Small intestine (tissue), 7 donors: ENCODE data around the gene POTEF. TPM values are rescaled to one million over a fixed set of nuclear protein-coding genes. Genes with fewer than 3 reads are reported as not detected.
A peak's percentile ranks its signal among the peaks of the same experiment; 100 is the strongest.
"Not testable (repeated sequence)": the region's sequence is repeated elsewhere in the genome, so short reads cannot be mapped to it uniquely, and the experiment has no call there.

ENCODE experiments used
- DNase-seq, 2 donors: peaks; one replicate each; pipeline versions ENCODE4 v3.0.0 to v3.0.0-alpha.2; 2013
- FAIRE-seq: peaks from 2 replicates; lab custom pipeline; 2012; peaks lifted over from hg19 to GRCh38; lab: Jason Lieb, UNC
- H3K27ac ChIP-seq, 3 donors: one replicate each; pipeline ENCODE4 v1.5.1; 2013; ENCODE audit warnings: low read length in 2 of 3, mild to moderate bottlenecking in 2 of 3, control low read depth in 1 of 3, inconsistent platforms in 1 of 3, low read depth in 1 of 3, moderate library complexity in 1 of 3
- H3K27me3 ChIP-seq, 3 donors: one replicate each; pipeline ENCODE4 v1.6.1; 2013; ENCODE audit warnings: low read length in 3 of 3, inconsistent platforms in 1 of 3; ENCODE audit not compliant: control insufficient read depth in 3 of 3, insufficient read depth in 3 of 3
- H3K36me3 ChIP-seq, 3 donors: one replicate each; pipeline ENCODE4 v1.6.1; 2013; ENCODE audit warnings: low read length in 3 of 3, inconsistent platforms in 1 of 3, low read depth in 1 of 3, mild to moderate bottlenecking in 1 of 3, moderate library complexity in 1 of 3; ENCODE audit not compliant: control insufficient read depth in 3 of 3, insufficient read depth in 2 of 3
- H3K4me1 ChIP-seq, 3 donors: one replicate each; pipeline ENCODE4 v1.6.1; 2013; ENCODE audit warnings: low read length in 2 of 3, inconsistent platforms in 1 of 3, low read depth in 1 of 3, mild to moderate bottlenecking in 1 of 3, moderate library complexity in 1 of 3; ENCODE audit not compliant: control insufficient read depth in 3 of 3, insufficient read depth in 2 of 3
- H3K4me3 ChIP-seq, 3 donors: one replicate each; pipeline ENCODE4 v1.5.1; 2013; ENCODE audit warnings: low read length in 3 of 3, control low read depth in 1 of 3, inconsistent platforms in 1 of 3, low read depth in 1 of 3, mild to moderate bottlenecking in 1 of 3, moderate library complexity in 1 of 3
- H3K9me3 ChIP-seq, 2 donors: one replicate each; pipeline ENCODE4 v1.6.1; 2013; ENCODE audit warnings: low read depth in 1 of 2, low read length in 1 of 2; ENCODE audit not compliant: control insufficient read depth in 2 of 2, insufficient read depth in 1 of 2
- WGBS, 3 donors: extraction: QIAGEN DNeasy Blood & Tissue Kit; methylation state at CpG; one replicate each; pipeline ENCODE4 v1.1.7; 2013; 5-methylcytosine and 5-hydroxymethylcytosine counted together
- polyA plus RNA-seq, 4 donors: library from polyadenylated mRNA; stranded (reverse) in 3 of 4; unstranded in 1 of 4; fragments of 200-250 nt in 3 of 4; fragments of 120-200 nt in 1 of 4; gene quantifications; one replicate each; pipeline versions ENCODE4 v1.2.1 to v1.2.3, GENCODE V29; 2013
- donor health status: healthy with polysubstance abuse.
- donor health status: control.
- donor health status: control.
- donor health status: Bipolar disorder and iron deficiency.
- donor health status: healthy.

POTEF gene
- polyA plus RNA-seq, 4 donors, result not detected

DNA sequence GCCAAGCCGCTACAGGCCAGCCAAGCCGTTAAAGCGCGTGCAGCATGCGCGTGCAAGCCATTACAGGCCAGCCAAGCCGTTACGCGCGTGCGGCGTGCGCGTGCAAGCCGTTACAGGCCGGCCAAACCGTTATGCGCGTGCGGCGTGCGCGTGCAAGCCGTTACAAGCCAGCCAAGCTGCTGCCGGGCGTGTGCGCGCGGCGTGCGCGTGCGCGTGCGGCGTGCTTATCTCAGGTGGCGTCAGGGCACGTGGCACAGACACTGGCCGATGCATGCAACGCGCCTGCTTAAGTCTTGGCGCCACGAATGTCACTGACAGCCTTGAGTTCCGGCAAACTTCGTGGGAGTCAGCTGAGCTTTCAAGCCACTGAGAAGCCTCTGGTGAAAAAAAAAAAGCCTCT, 8.1 kb downstream of the POTEF start:
- not testable (repeated sequence) for H3K4me3 ChIP-seq, H3K27ac ChIP-seq, FAIRE-seq, H3K9me3 ChIP-seq, H3K4me1 ChIP-seq, DNase-seq, H3K36me3 ChIP-seq, H3K27me3 ChIP-seq
- 93 to 94% (median 94%) methylated on average over 26 to 38 of the region's 45 CpGs for WGBS, 3 donors

DNA sequence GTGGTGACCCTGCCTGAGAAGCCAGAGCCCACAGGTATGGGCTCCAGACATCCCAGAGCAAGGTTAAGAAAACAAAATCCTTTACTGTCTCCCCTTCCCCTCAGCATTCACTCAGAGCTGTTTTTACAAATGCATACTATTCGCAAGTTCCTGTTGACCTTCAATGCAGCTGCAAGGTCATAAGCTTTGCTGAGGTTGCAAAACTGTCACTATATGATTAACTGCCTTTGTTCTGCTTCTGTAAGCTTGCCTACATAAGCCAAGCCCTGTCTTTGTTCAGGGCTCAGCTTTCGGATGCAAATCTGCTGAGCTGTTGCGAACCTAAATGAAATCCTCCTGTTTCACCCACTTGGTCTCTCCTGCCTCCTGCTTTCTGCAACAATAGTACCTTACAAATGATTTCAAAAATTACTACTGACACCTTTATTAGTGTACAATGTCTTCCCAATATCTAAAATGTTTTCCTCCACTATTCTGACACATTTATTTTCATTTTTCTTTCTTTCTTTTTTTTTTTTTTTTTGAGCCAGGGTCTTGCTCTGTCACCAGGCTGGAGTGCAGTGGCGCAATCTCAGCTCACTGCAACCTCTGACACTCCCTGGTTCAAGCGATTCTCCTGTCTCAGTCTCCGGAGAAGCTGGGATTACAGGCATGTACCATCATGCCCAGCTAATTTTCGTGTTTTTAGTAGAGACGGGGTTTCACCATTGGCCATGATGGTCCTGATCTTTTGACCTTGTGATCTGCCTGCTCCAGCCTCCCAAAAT, 26.2 kb downstream of the POTEF start:
- not testable (repeated sequence) for H3K4me3 ChIP-seq, H3K4me1 ChIP-seq, H3K27me3 ChIP-seq, H3K36me3 ChIP-seq, FAIRE-seq, H3K9me3 ChIP-seq, H3K27ac ChIP-seq
- DNase-seq, result peak in 1 of 2 donors; percentile 0
- 55 to 77% (median 69%) methylated on average over 5 to 8 of the region's 8 CpGs for WGBS, 3 donors

DNA sequence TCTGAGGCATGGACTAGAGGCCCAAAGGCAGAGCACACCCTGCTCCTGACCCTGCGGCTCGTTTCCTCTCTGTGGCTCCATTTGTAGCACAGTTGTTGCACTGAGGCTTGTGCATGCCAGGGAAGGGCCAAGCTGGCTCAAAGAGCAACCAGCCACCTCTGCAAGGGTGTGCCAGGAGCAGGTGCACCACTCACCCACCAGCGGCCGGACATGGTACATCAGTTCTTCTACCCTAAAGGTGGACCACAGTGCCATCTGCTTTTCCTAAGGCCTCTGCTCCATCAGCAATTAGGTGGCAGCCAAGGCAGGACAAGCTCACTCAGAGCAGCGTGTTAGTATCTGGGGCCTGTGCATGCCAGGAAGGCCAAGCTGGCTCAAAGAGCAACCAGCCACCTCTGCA, 66.4 kb downstream of the POTEF start:
- FAIRE-seq, H3K36me3 ChIP-seq, H3K9me3 ChIP-seq, H3K27ac ChIP-seq, H3K4me1 ChIP-seq, DNase-seq, H3K27me3 ChIP-seq, H3K4me3 ChIP-seq: not testable (repeated sequence)
- 80 to 85% (median 83%) methylated on average over 2 to 5 of the region's 5 CpGs for WGBS, 3 donors

DNA sequence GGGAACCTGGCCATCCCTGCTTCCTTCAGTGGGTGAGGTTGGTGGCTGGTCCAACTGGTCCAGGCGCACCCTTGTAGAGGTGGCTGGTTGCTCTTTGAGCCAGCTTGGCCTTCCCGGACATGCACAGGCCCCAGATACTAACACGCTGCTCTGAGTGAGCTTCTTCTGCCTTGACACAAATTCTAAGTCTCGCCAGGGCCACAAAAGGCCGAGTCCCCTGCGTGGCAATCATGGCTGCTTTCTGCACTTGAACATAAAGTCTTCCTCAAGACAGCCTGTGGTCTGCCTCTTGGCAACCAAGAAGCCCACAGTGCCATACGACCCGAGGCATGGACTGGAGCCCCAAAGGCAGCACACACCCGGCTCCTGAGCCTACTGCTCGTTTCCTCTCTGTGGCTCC, 69.0 kb downstream of the POTEF start:
- H3K36me3 ChIP-seq, H3K27me3 ChIP-seq, H3K9me3 ChIP-seq, H3K4me3 ChIP-seq, H3K27ac ChIP-seq, H3K4me1 ChIP-seq, FAIRE-seq, DNase-seq: not testable (repeated sequence)
- WGBS, 3 donors, result 90 to 95% (median 95%) methylated on average over 4 to 6 of the region's 10 CpGs

DNA sequence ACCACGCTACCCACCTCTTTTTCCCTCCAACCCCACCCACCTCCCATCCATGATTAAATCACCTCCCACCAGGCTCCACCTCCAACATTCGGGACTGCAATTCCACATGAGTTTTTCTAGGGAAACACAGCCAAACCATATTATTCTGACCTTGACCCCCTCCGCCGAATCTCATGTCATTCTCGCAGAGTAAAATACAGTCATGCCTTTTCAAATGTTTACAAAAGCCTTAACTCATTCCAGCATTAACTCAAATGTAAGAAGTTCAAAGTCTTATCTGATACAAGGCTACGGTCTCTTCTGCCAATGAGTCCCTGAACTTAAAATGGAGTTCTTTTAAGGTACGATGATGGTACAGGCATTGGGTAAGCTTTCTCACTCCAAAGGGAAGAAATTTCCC, 72.7 kb downstream of the POTEF start:
- 21 to 38% (median 26%) methylated on average over 4 to 5 of the region's 7 CpGs for WGBS, 3 donors
- not testable (repeated sequence) for DNase-seq, H3K27me3 ChIP-seq, H3K4me3 ChIP-seq, FAIRE-seq, H3K4me1 ChIP-seq, H3K36me3 ChIP-seq, H3K27ac ChIP-seq, H3K9me3 ChIP-seq

DNA sequence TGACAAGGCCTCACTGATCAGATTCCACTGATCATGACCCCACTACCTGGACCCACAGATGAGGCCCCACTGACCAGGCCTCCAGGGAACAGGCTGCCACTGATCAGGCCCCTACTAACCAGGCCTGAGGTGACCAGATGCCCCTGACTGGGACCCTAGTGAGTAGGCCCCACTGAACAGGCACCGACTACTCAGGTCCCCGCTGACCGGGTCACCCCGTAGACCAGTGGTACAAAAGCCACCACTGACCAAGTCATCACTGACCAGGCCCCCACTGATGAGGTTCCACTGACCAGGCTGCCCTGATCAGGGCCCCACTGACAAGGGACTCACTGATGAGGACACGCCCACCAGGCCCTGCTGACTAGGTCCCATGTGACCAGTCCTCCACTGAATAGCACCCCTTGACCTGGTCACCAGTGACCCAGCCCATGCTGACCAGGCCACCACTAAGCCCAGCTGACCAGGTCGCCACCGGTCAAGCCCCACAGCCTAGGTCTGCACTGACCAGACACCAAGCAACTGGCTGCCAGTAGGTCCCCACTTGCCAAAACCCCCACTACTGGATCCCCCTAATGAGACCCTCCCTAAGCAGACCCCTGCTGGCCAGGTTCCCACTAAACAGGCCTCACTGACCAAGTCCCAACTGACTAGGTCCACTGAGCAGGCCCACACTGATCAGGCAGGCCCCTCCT, 75.7 kb downstream of the POTEF start:
- H3K27ac ChIP-seq, H3K36me3 ChIP-seq, H3K9me3 ChIP-seq, H3K27me3 ChIP-seq, H3K4me3 ChIP-seq, FAIRE-seq, H3K4me1 ChIP-seq, DNase-seq: not testable (repeated sequence)
- WGBS, 3 donors, result 85 to 97% (median 95%) methylated on average over 3 to 7 of the region's 7 CpGs

DNA sequence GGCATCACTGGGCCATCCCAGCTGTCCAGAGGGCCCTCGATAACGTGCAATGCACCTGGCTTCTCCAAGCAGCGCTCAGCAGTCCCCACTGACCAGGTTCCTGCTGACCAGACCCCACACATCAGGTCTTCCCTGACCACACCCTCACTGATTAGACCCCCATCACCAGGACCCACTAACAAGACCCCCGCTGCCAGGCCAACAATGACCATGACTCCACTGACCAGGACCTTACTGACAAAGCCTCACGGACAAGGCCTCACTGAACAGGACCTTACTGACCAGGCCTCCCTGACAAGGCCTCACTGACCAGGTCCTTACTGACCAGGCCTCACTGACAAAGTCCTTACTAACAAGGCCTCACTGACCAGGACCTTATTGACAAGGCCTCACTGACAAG, 76.6 kb downstream of the POTEF start:
- H3K9me3 ChIP-seq, H3K36me3 ChIP-seq, H3K4me1 ChIP-seq, H3K4me3 ChIP-seq, H3K27me3 ChIP-seq, FAIRE-seq, DNase-seq, H3K27ac ChIP-seq: not testable (repeated sequence)
- 92 to 98% (median 92%) methylated on average over 2 to 3 of the region's 5 CpGs for WGBS, 3 donors

DNA sequence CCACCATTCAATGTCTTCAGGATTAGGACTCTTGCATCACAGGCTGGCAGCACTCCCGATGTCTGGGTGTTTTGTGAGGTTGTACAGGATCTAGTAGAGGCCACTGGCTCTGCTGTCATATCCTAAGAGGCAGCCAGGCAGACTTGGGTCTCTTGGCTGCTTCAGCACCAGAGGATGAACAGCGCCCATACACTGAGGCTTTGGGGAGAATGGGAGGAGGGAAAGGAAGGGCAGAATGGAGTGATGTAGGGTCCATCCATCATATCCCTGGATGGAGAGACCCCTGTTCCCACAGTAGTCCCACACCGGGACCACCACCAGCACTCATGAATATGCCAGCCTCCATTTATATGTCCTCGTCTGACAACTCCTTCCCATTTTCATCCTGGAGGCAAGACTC, 80.6 kb downstream of the POTEF start:
- H3K9me3 ChIP-seq, DNase-seq, H3K27ac ChIP-seq, H3K36me3 ChIP-seq, H3K27me3 ChIP-seq, H3K4me1 ChIP-seq, FAIRE-seq, H3K4me3 ChIP-seq: not testable (repeated sequence)
- WGBS, 3 donors, result 50% methylated on average over 1 of the region's 4 CpGs; no CpG with 5 or more reads in 1 of the 3 donors
